Left lobe of liver (tissue), 1 donor: ENCODE measurements around the gene FCRL5. TPM values are rescaled to one million over a fixed set of nuclear protein-coding genes. Genes with fewer than 3 reads are reported as not detected.

ENCODE experiments used
- total RNA-seq: library from RNA; stranded (reverse); gene quantifications from one replicate; pipeline ENCODE4 v1.2.1, GENCODE V29; 2021
- donor health status: DM: no; HTN: yes; CAD: no.

FCRL5 gene
- total RNA-seq, 1 donor from 2014 or later, result 0.05 TPM

Other genes with a start within 250 kb of the FCRL5 start
- not detected for gene FCRL4, start 45.6 kb upstream of the FCRL5 start, total RNA-seq
- not detected for gene FCRL3, start 148.3 kb upstream of the FCRL5 start, total RNA-seq
- gene FCRL2, start 224.6 kb upstream of the FCRL5 start, total RNA-seq, result not detected